SK-N-SH (cell line): ENCODE measurements around the gene ZBTB45.

ENCODE experiments used
- FOXM1 ChIP-seq: IDR thresholded peaks from 2 replicates; pipeline ENCODE4 v1.4.0; 2012; ENCODE audit warnings: low read depth, mild to moderate bottlenecking
- MXI1 ChIP-seq: IDR thresholded peaks from 2 replicates; pipeline ENCODE4 v1.6.1; 2012; ENCODE audit warnings: mild to moderate bottlenecking, low read depth, low read length, improper control_type of control experiment
- NFIC ChIP-seq: IDR thresholded peaks from 2 replicates; pipeline ENCODE4 v1.4.0; 2012; ENCODE audit warnings: borderline replicate concordance
- RFX5 ChIP-seq: IDR thresholded peaks from 2 replicates; pipeline ENCODE4 v1.6.1; 2012; ENCODE audit warnings: mild to moderate bottlenecking, improper control_type of control experiment, low read length
- RXRA ChIP-seq: IDR thresholded peaks from 2 replicates; pipeline ENCODE4 v1.4.0; 2012; ENCODE audit warnings: low read depth, mild to moderate bottlenecking, borderline replicate concordance
- TF ChIP-seq, protein P1 (sequence below): fragments of 200-600 bp; sonication (generic); IDR thresholded peaks from 2 replicates; pipeline ENCODE4 v1.6.1; 2017; ENCODE audit warnings: antibody characterized with exemption, mild to moderate bottlenecking, moderate library complexity
- TF ChIP-seq, protein P2 (sequence below): IDR thresholded peaks from 2 replicates; pipeline ENCODE4 v1.4.0; 2012; ENCODE audit warnings: low read depth, borderline replicate concordance

GRCh38 chr19:58522709-58523108 is 3.1 kb upstream of the ZBTB45 start:
- TF ChIP-seq, protein P1, sequence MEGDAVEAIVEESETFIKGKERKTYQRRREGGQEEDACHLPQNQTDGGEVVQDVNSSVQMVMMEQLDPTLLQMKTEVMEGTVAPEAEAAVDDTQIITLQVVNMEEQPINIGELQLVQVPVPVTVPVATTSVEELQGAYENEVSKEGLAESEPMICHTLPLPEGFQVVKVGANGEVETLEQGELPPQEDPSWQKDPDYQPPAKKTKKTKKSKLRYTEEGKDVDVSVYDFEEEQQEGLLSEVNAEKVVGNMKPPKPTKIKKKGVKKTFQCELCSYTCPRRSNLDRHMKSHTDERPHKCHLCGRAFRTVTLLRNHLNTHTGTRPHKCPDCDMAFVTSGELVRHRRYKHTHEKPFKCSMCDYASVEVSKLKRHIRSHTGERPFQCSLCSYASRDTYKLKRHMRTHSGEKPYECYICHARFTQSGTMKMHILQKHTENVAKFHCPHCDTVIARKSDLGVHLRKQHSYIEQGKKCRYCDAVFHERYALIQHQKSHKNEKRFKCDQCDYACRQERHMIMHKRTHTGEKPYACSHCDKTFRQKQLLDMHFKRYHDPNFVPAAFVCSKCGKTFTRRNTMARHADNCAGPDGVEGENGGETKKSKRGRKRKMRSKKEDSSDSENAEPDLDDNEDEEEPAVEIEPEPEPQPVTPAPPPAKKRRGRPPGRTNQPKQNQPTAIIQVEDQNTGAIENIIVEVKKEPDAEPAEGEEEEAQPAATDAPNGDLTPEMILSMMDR: no peak
- no peak for TF ChIP-seq RFX5
- TF ChIP-seq FOXM1: no peak
- TF ChIP-seq MXI1: no peak
- TF ChIP-seq, protein P2, sequence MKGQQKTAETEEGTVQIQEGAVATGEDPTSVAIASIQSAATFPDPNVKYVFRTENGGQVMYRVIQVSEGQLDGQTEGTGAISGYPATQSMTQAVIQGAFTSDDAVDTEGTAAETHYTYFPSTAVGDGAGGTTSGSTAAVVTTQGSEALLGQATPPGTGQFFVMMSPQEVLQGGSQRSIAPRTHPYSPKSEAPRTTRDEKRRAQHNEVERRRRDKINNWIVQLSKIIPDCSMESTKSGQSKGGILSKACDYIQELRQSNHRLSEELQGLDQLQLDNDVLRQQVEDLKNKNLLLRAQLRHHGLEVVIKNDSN: no peak
- no peak for TF ChIP-seq RXRA
- TF ChIP-seq NFIC: no peak
